NCI-H510A (cell line): Measurements from ENCODE around the gene IFT122.

Experiments
- DNase-seq: peaks from one replicate; lab custom pipeline; 2025; lab: John Stamatoyannopoulos, UW

Gene IFT122

GRCh38 chr3:129435367-129435766, 4.7 kb upstream of the IFT122 start:
- DNase-seq = no peak

GRCh38 chr3:129439226-129439816, 703 bp upstream of the IFT122 start:
- DNase-seq = no peak

GRCh38 chr3:129440618-129441190, 680 bp downstream of the IFT122 start:
- DNase-seq = no peak

- DNase-seq = no peak
Observed at GRCh38 chr3:129441215-129441614, 1.2 kb downstream of the IFT122 start.

- DNase-seq = no peak
Observed at GRCh38 chr3:129441782-129442181, 1.8 kb downstream of the IFT122 start.

GRCh38 chr3:129442486-129442885, 2.5 kb downstream of the IFT122 start:
- no peak for DNase-seq

GRCh38 chr3:129442947-129443346, 2.9 kb downstream of the IFT122 start:
- DNase-seq = no peak

- DNase-seq = no peak
Observed at GRCh38 chr3:129445471-129445870, 5.4 kb downstream of the IFT122 start.

GRCh38 chr3:129446926-129447325, 6.9 kb downstream of the IFT122 start:
- no peak for DNase-seq

- no peak for DNase-seq
Observed at GRCh38 chr3:129448186-129448895, 8.3 kb downstream of the IFT122 start.

GRCh38 chr3:129449279-129450115, 9.5 kb downstream of the IFT122 start:
- DNase-seq = no peak

- DNase-seq = no peak
Observed at GRCh38 chr3:129453732-129454131, 13.7 kb downstream of the IFT122 start.

GRCh38 chr3:129460155-129460554, 20.1 kb downstream of the IFT122 start:
- no peak for DNase-seq

GRCh38 chr3:129460572-129460971, 20.5 kb downstream of the IFT122 start:
- no peak for DNase-seq

- DNase-seq = no peak
Observed at GRCh38 chr3:129461022-129461421, 21.0 kb downstream of the IFT122 start.

GRCh38 chr3:129461461-129462146, 21.6 kb downstream of the IFT122 start:
- DNase-seq = no peak

- DNase-seq = no peak
Observed at GRCh38 chr3:129462361-129462968, 22.4 kb downstream of the IFT122 start.

- DNase-seq = no peak
Observed at GRCh38 chr3:129463094-129463493, 23.1 kb downstream of the IFT122 start.

- DNase-seq = no peak
Observed at GRCh38 chr3:129463716-129464115, 23.7 kb downstream of the IFT122 start.

GRCh38 chr3:129467932-129468331, 27.9 kb downstream of the IFT122 start:
- DNase-seq = no peak

GRCh38 chr3:129469026-129469425, 29.0 kb downstream of the IFT122 start:
- DNase-seq = no peak

- no peak for DNase-seq
Observed at GRCh38 chr3:129470861-129471260, 30.8 kb downstream of the IFT122 start.
